HepG2 (cell line): ENCODE results near the gene CSNK1D. TPM values are rescaled to one million over a fixed set of nuclear protein-coding genes. Genes with fewer than 3 reads are reported as not detected.

ENCODE experiments used
- CHCHD3 ChIP-seq: sonication (generic); formaldehyde crosslinking; IDR thresholded peaks from 2 replicates; pipeline ENCODE4 v1.8.0; 2022; ENCODE audit warnings: mild to moderate bottlenecking, missing genetic modification reagents, moderate library complexity
- CREBL2 ChIP-seq: sonication (generic); formaldehyde crosslinking; IDR thresholded peaks from 2 replicates; pipeline ENCODE4 v1.8.1; 2023; ENCODE audit warnings: missing genetic modification reagents, mild to moderate bottlenecking, borderline replicate concordance
- GATAD1 ChIP-seq: IDR thresholded peaks from 2 replicates; pipeline ENCODE4 v1.6.1; 2016; ENCODE audit warnings: missing genetic modification reagents, missing compliant biosample characterization
- GRHL1 ChIP-seq: sonication (generic); formaldehyde crosslinking; conservative IDR thresholded peaks from 2 replicates; pipeline ENCODE4 v1.8.0; 2022; ENCODE audit warnings: missing genetic modification reagents
- HINFP ChIP-seq: sonication (generic); formaldehyde crosslinking; IDR thresholded peaks from 2 replicates; pipeline ENCODE4 v1.4.0; 2020; ENCODE audit warnings: low read depth, mild to moderate bottlenecking, missing genetic modification reagents
- IRF2 ChIP-seq: IDR thresholded peaks from 2 replicates; pipeline ENCODE4 v1.6.1; 2018; ENCODE audit warnings: missing genetic modification reagents, missing compliant biosample characterization
- ISL2 ChIP-seq: sonication (generic); formaldehyde crosslinking; IDR thresholded peaks from 2 replicates; pipeline ENCODE4 v1.5.0; 2020; ENCODE audit warnings: missing genetic modification reagents
- NCOA1 ChIP-seq: sonication (generic); formaldehyde crosslinking; IDR thresholded peaks from 2 replicates; pipeline ENCODE4 v1.9.0; 2021; ENCODE audit warnings: missing genetic modification reagents
- NKX3-1 ChIP-seq: sonication (generic); formaldehyde crosslinking; IDR thresholded peaks from 2 replicates; pipeline ENCODE4 v1.5.0; 2020; ENCODE audit warnings: missing genetic modification reagents
- SNAPC5 ChIP-seq: sonication (generic); formaldehyde crosslinking; IDR thresholded peaks from 2 replicates; pipeline ENCODE4 v1.8.1; 2023; ENCODE audit warnings: mild to moderate bottlenecking, missing genetic modification reagents, borderline replicate concordance
- ZBTB34 ChIP-seq: sonication (generic); formaldehyde crosslinking; IDR thresholded peaks from 2 replicates; pipeline ENCODE4 v1.8.0; 2022; ENCODE audit warnings: mild to moderate bottlenecking, missing genetic modification reagents
- ZBTB39 ChIP-seq: sonication (generic); formaldehyde crosslinking; IDR thresholded peaks from 2 replicates; pipeline ENCODE4 v1.5.0; 2020; ENCODE audit warnings: missing genetic modification reagents
- ZNF441 ChIP-seq: sonication (generic); formaldehyde crosslinking; IDR thresholded peaks from 2 replicates; pipeline ENCODE4 v1.7.0; 2021; ENCODE audit warnings: missing genetic modification reagents, borderline replicate concordance
- ZNF510 ChIP-seq: sonication (generic); formaldehyde crosslinking; IDR thresholded peaks from 2 replicates; pipeline ENCODE4 v1.4.0; 2020; ENCODE audit warnings: low read depth, mild to moderate bottlenecking, missing genetic modification reagents
- ZNF543 ChIP-seq: sonication (generic); formaldehyde crosslinking; IDR thresholded peaks from 2 replicates; pipeline ENCODE4 v1.4.0; 2020; ENCODE audit warnings: mild to moderate bottlenecking, missing genetic modification reagents
- ZNF572 ChIP-seq: sonication (generic); formaldehyde crosslinking; IDR thresholded peaks from 2 replicates; pipeline ENCODE4 v1.5.1; 2020; ENCODE audit warnings: mild to moderate bottlenecking, missing genetic modification reagents
- ZNF609 ChIP-seq: sonication (generic); formaldehyde crosslinking; IDR thresholded peaks from 2 replicates; pipeline ENCODE4 v1.4.0; 2020; ENCODE audit warnings: mild to moderate bottlenecking, missing genetic modification reagents, borderline replicate concordance
- ZNF768 ChIP-seq: sonication (generic); formaldehyde crosslinking; IDR thresholded peaks from 2 replicates; pipeline ENCODE4 v1.4.0; 2020; ENCODE audit warnings: missing genetic modification reagents
- polyA plus RNA-seq, 8 experiments: library from polyadenylated mRNA; depleted of rRNA in 3 of 8; stranded (reverse) in 7 of 8; unstranded in 1 of 8; fragments of >200 nt; fragmentation: Illumina TruSeq in 4 of 8; extraction: Trizol in 4 of 8; gene quantifications; 2 replicates each; pipeline versions ENCODE4 v1.2.1 to v1.2.3, GENCODE V29; 2011 to 2016; ENCODE audit warnings: low read depth in 4 of 8, missing spikeins in 1 of 8, mixed read lengths in 1 of 8; ENCODE audit not compliant: insufficient read depth in 1 of 8
- total RNA-seq, 5 experiments: library from RNA; depleted of rRNA; stranded (reverse); fragments of >200 nt; fragmentation: Illumina TruSeq; extraction: Trizol; gene quantifications; 2 replicates each; pipeline ENCODE4 v1.2.3, GENCODE V29; 2016; ENCODE audit warnings: low read depth in 1 of 5

CSNK1D gene
- total and polyA plus RNA-seq, 2 of the 13 experiments (the other 11 are each of a cell fraction or from before 2014, with no cell fraction given), result 31.5 to 128 TPM

- TF ChIP-seq ZNF543 (CRISPR knock-in tag), result peak; percentile 20; the same call in 1 of the 2 replicates
- 0 out of 2 replicates have a peak, but pooled peaks have one; percentile 12 for TF ChIP-seq ISL2
- TF ChIP-seq CREBL2 (CRISPR knock-in tag), result no peak
- TF ChIP-seq GRHL1 (CRISPR knock-in tag), result no peak
- no peak for TF ChIP-seq NKX3-1 (CRISPR knock-in tag)
- peak; percentile 66 for TF ChIP-seq ZBTB34 (CRISPR knock-in tag)
- TF ChIP-seq ZNF609 (CRISPR knock-in tag), result no peak; the same call in 1 of the 2 replicates
- TF ChIP-seq HINFP (CRISPR knock-in tag), result no peak
- TF ChIP-seq NCOA1 (CRISPR knock-in tag), result no peak
- no peak for TF ChIP-seq CHCHD3
- no peak for TF ChIP-seq ZNF441 (CRISPR knock-in tag)
- TF ChIP-seq ZNF572 (CRISPR knock-in tag), result 0 out of 2 replicates have a peak, but pooled peaks have one; percentile 48
- no peak for TF ChIP-seq ZBTB39 (CRISPR knock-in tag)
- peak; percentile 52; the same call in 1 of the 2 replicates for TF ChIP-seq SNAPC5 (CRISPR knock-in tag)
- TF ChIP-seq IRF2 (CRISPR knock-in tag), result no peak
- TF ChIP-seq ZNF768 (CRISPR knock-in tag), result peak; percentile 62
- TF ChIP-seq ZNF510 (CRISPR knock-in tag), result no peak
- no peak for TF ChIP-seq GATAD1
Measured at GRCh38 chr17:82217120-82217529, 56.4 kb downstream of the CSNK1D start (continued).
